Skin epidermis (tissue), 12 donors: ENCODE data around the gene OR10K2.
"Not testable (repeated sequence)": the region's sequence is repeated elsewhere in the genome, so short reads cannot be mapped to it uniquely, and the experiment has no call there.

ENCODE experiments used
- H3K27ac ChIP-seq, 21 experiments: fragments of 200-600 bp; sonication (generic) in 11 of 21; one replicate each; pipeline ENCODE4 v1.5.0; 2020; ENCODE audit warnings: mild to moderate bottlenecking in 3 of 21, inconsistent platforms in 2 of 21, moderate library complexity in 2 of 21
- H3K4me3 ChIP-seq, 7 experiments: fragments of 200-600 bp; sonication (generic) in 2 of 7; one replicate each; pipeline ENCODE4 v1.5.0; 2020; ENCODE audit warnings: inconsistent platforms in 2 of 7, mild to moderate bottlenecking in 2 of 7, moderate library complexity in 1 of 7

The OR10K2 gene

DNA sequence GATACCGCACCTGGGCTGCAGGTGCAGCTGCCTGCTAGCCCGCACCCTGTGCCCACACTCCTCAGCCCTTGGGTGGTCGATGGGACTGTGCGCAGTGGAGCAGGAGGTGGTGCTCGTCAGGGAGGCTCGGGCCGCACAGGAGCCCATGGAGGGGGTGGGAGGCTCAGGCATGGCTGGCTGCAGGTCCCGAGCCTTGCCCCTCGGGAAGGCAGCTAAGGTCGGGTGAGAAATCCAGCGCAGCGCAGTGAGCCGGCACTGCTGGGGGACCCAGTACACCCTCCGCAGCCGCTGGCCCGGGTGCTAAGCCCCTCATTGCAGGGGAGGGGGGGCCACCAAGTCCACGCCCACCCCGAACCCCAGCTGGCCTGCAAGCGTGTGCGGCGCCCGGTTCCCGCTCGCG, 51.9 kb downstream of the OR10K2 start:
- not testable (repeated sequence) for H3K4me3 ChIP-seq, H3K27ac ChIP-seq

DNA sequence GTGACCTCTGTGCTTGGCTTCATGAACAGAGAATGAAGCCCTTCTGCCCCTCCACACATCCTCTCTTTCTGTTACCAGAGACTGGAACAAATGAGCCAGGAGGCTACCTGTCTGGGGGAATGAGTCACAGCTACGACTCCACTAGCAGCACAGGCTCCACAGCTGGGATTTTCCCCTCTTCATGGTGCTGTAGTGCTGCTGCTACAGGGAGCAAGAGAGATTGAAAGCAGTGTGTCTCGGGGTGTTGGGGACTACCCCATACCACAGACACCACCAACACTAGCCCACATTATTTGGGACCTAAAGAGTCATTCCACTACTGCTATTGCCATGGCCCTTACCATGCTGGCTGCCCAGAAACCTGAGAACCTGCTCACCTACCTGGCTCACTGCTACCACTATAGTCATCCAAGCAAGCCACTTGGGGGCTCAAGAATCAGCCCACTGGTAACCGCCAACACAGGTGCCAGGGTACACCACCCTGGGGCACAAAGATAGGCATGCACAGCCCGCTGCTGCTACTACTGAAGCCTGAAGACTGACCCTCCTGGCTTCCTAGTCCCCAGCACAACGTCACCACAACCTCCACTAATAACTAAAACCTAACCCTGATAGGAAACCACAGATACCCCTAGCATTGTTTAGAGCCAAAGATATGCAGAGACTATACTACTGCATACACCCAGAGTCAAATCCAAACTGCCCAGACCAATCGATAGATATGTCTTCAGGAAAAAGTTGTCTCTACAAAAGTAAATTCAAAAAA, 54.7 kb downstream of the OR10K2 start:
- Histone ChIP-seq H3K4me3 (no peak overlapping the region), H3K27ac (no peak overlapping the region)
